GM21390 (cell line): Measurements from ENCODE around the gene VIL1.

Experiments used
- ATAC-seq: cut with Tn5 transposase; IDR thresholded peaks from one replicate; pipeline ENCODE4 v1.9.1; 2021; ENCODE audit not compliant: unreplicated experiment

Gene VIL1

GRCh38 chr2:218435003-218435982 lies 16.4 kb downstream of the VIL1 start:
- no peak for ATAC-seq

GRCh38 chr2:218436992-218437391 lies 18.1 kb downstream of the VIL1 start:
- ATAC-seq, result no peak

GRCh38 chr2:218437969-218438368 lies 19.0 kb downstream of the VIL1 start:
- no peak for ATAC-seq

DNA sequence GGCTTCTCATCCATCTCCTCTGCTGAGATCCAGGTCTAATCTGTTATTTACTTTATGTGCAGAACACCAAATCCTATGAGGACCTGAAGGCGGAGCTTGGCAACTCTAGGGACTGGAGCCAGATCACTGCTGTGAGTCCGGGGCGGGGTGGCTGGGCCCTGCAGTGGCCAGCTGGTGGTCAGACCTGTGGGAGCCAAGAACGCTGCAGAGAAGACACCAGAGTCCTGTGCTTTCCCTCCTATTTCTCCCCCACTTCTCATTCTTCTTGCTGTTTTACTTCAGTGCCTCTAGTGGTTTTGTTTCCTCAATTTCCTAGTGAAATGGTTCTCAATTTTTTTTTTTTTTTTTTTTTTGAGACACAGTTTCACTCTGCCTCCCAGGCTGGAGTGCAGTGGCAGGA lies 19.7 kb downstream of the VIL1 start:
- ATAC-seq, result no peak

DNA sequence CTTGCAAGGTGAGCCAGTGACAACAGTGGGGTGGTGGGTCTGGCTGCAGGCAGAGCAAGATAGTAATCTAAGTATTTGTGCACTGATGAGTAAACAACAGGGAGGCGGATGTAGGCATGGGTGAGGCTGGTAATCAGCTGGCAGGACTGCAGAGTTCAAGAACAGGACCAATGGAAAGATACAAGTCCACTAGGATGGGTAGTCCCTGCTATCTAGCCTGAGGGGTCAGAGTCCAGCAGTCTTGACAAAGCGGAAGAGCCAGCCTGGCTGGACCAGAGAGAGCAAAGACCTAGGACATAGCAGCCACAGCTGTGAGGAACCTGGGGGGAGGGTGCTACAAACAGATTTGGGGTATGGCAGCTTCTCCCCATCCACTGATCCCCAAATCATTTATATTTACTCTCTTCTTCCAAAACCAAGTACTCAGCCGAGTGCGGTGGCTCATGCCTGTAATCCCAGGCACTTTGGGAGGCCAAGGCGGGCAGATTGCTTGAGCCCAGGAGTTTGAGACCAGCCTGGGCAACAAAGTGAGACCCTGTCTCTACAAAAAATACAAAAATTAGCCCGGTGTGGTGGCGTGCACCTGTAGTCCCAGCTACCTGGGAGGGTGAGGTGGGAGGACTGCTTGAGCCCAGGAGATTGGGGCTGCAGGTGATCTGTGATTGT lies 25.9 kb downstream of the VIL1 start:
- ATAC-seq, result no peak

DNA sequence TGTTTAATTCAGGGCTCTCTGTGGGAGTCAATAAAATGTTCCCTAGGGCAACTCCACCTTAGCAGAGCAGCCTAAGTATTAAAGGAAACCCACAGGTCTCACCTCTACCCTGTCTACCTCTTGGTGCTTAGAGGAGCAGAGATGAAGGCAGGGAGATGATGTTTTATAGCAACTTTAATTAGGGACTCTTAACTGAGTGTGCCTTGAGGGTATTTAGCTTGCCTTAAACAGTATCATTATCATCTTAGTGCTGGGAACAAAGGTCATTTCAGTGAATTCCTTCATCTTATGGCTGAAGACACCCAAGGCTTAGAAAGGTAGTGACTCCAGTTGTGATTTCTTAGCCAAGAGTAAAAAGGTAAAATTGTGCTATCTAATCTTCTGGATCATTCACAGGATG lies 26.7 kb downstream of the VIL1 start:
- no peak for ATAC-seq

- ATAC-seq, result no peak
These were observed 27.6 kb downstream of the VIL1 start for GRCh38 chr2:218446547-218446946.

- ATAC-seq, result no peak
These were observed 28.1 kb downstream of the VIL1 start for GRCh38 chr2:218447072-218447471.

DNA sequence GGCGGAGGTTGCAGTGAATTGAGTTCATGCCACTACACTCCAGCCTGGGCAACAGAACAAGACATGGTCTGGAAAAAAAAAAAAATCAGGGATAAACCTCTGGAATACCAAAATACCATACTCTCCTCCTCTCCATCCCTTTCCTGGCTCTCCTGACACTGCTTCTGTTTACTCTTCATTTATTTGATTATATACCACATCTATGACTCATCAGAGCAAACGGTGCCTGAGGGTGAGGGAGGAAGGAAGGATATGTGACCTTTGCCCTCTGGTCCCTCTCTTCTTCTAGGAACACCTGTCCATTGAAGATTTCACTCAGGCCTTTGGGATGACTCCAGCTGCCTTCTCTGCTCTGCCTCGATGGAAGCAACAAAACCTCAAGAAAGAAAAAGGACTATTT lies 30.0 kb downstream of the VIL1 start:
- no peak for ATAC-seq

DNA sequence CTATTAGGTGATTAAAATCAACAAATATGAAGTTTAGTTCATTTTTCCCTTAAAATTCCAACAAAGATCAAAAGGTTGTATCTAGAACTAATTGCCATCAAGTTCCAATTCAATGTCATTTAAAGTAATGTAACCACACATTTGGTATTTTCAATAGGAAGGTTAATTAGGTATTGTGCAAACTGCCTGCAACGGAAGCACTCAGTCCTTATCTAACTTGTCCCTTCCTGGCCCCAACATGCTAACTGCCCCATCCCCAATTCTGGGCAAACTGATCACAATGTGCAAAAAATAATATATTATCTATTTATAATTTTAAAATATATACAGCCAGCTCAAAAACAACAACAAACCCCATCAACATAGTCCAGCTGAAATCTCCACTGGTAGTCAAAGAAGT lies 33.2 kb downstream of the VIL1 start:
- ATAC-seq, result no peak

- ATAC-seq, result no peak
These were observed 37.9 kb downstream of the VIL1 start for GRCh38 chr2:218456849-218457248.

DNA sequence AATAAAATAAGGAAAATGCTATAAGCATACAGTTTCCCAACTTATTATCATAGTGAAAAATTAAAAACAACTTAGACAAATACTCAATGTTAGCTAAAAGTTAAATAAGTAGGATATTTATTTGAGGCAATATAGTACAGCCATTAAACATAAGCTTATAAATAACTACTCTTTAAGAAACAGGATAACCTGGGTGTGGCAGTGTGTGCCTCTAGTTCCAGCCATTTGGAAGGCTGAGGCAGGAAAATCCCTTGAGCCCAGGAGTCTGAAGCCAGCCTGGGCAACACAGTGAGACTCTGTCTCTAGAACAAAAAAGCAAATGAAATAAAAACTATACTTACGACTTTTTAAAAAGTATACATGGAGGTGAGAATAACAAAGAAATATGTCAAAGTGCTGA lies 39.7 kb downstream of the VIL1 start:
- no peak for ATAC-seq

DNA sequence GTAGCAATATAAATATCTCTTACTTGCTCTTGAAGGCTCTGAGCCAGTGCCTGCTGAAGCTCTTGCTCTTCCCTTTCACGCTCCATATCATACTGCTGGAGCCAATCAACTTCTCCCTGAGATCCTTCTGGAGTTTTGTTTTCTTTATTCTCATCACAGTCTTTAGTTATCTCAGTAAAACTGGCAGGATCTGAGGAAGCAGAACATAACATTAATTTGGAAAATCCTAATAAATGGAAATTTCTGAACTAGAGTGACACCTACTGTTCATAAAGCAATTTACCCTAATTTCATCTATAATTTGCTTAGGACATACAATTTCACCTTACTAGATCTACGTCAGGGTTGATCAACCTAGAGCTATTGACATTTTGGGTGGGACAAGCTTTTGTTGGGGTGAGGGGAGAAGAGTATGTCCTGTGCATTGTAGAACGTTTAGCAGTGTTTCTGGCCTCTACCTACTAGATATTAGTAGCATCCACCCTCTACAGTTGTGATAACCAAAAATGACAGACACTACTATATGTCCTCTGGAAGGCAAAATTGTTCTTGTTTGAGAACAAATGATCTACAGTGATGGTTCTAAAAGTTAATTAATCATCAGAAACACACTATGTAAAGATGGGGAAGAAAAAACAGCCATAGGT lies 47.2 kb downstream of the VIL1 start:
- no peak for ATAC-seq

DNA sequence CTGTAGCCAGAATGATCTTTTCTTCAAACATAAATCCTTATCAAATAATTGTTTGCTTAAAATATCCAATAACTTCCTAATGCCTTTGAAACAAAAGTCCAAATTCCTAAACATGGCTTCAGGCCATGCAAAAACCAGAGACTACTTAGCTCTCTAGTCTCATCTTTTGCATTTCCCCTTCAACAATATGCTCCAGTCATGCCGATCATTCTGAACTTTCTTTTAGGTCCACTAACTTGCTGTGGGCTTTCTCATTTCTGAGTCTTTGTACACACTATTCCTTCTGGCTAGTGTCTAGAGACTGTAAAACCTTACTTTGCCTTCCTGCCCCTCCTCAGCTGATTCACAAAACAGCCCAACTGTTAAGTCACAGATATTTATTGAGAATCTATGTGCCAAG lies 51.5 kb downstream of the VIL1 start:
- no peak for ATAC-seq

GRCh38 chr2:218471036-218471435 lies 52.1 kb downstream of the VIL1 start:
- ATAC-seq, result no peak

DNA sequence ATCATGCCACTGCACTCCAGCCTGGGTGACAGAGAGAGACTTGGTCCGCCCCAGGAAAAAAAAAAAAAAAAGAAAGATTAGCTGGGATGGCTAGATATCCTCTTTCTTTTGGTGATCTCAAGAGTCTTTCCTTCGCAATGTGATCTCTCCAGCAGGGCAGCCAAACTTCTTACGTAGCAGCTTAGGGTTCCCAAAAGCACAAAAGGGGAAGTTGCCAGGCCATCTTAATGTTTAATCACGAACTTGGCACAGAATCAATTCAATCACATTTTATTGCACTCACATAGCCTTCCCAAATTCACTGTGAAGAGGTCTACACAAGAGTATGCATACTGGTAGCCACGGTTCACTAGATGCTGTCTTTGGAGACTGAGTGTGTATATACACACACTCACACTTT lies 53.1 kb downstream of the VIL1 start:
- ATAC-seq, result no peak

- ATAC-seq, result no peak
These were observed 54.1 kb downstream of the VIL1 start for GRCh38 chr2:218472988-218473387.

DNA sequence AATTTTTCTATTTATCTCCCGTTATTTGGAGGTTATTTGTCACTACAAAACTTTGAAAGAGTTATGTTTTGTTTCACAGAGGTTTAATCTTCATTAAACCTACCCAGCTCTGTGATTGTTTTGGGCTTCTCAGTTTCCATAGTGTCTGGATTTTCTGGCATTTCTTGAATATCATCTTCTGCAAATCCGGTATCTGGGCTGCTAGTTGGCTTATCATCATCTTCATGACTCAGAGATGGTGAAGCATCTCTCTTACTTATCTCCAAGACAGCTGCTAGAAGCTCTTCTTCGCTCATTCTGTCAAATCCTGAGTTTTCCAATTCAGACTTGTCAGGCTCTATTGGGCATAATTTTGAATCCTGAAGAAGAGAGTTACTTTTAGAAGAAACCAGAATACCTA lies 55.6 kb downstream of the VIL1 start:
- ATAC-seq, result no peak

- ATAC-seq, result no peak
These were observed 57.8 kb downstream of the VIL1 start for GRCh38 chr2:218476676-218477075.

DNA sequence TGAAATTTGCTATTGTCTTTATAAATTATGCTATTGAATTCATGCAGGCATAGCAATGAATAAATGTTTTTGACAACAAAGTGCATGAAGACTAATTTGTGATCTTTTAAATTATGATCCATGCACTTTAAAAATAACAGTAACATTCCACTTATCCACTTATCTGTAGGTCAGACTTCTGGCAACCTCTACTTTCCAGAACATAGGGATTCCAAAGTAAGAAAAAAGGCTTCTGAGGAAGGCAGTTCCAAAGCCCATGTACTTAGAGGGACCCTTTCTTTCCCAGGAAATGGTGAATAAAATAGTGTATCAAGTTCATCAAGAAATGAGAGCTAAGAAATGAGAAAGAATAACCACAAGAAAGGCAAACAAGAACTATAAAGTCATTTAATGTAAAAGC lies 58.3 kb downstream of the VIL1 start:
- no peak for ATAC-seq

DNA sequence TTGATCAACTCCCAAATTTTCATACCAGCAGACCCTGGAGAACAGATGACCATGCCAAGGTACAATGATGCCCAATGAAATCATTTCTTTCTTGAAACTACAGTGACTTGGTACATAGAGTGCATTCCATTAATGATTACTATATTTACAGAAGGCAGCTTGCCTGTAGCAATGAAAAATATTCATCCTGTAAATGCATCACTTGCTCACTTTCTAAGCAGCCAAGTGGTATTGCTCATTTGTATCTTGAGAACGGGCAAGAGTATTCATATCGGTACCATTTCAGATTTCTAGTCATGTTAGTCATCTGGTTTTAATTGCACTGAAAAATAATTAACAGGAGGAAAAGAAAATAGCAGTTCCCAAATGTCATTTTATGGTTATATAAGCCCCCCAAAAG lies 59.6 kb downstream of the VIL1 start:
- ATAC-seq, result no peak

GRCh38 chr2:218479595-218479994 lies 60.7 kb downstream of the VIL1 start:
- ATAC-seq, result no peak
